Sigmoid colon (tissue), 3 donors: ENCODE results near the gene STK17A.

Source experiments
- CTCF ChIP-seq, 4 experiments: fragments of 450-650 bp in 3 of 4; fragments of 200-600 bp in 1 of 4; IDR thresholded peaks; one replicate each; pipeline ENCODE4 v1.5.1; 2016 to 2019; ENCODE audit warnings: antibody characterized with exemption in 4 of 4, mild to moderate bottlenecking in 3 of 4, moderate library complexity in 2 of 4
- POLR2A ChIP-seq, 2 donors: fragments of 450-650 bp; IDR thresholded peaks; one replicate each; pipeline ENCODE4 v1.6.1; 2016; ENCODE audit warnings: antibody characterized with exemption in 2 of 2, mild to moderate bottlenecking in 2 of 2, moderate library complexity in 2 of 2

DNA sequence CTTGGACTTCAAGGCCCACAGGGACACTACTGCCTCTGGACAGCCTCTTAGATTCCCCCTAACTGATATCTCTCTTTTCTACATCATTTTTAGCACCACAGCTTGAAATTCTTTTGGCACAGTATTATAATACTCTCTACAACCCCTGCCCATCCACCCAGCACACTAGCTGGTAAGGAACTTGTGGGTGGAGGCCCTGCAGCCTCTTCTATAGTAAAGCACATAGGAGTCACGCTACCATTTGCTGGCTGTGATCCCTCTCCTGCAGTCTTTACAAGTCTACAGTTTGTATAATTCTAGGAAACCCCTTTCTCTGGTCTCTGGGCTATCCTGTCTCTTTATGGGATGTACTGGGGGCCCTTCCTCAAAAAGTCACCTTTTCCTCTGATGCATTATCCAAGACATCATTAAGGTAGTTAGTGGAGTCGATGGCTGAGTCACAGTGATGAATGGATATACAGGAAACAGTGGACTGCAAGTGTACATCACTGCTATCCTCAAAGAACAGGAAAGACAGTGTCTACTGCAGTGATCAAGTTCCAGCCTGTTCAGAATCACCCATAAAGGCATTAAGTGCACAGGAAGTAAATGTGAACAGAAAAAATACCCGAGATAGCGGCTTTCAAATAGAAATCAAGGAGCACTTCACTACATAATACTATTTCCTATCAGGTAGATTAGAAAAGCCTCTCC lies 54.4 kb downstream of the STK17A start:
- TF ChIP-seq CTCF (IDR thresholded peaks at IDR 0.05): no peak
- TF ChIP-seq POLR2A (IDR thresholded peaks at IDR 0.05): no peak
